Mammary epithelial cell (primary cell): ENCODE results near the gene MYO5A.

Experiments used
- CTCF ChIP-seq, 2 donors: IDR thresholded peaks in 1 of 2; conservative IDR thresholded peaks in 1 of 2; 2 replicates each; pipeline ENCODE4 v1.5.1; 2011 to 2012; ENCODE audit warnings: inconsistent platforms in 2 of 2, low read length in 2 of 2, mild to moderate bottlenecking in 2 of 2, control low read depth in 1 of 2, low read depth in 1 of 2; ENCODE audit not compliant: insufficient read depth in 1 of 2; ENCODE audit errors: extremely low read depth in 1 of 2
- EZH2 ChIP-seq: IDR thresholded peaks from 2 replicates; pipeline ENCODE4 v1.6.1; 2012; ENCODE audit warnings: low read length, inconsistent platforms, borderline replicate concordance

GRCh38 chr15:52309154-52309548 lies 219.5 kb downstream of the MYO5A start:
- TF ChIP-seq CTCF (conservative IDR thresholded peaks at IDR 0.05 in 1 of 2, IDR thresholded peaks at IDR 0.05 in 1 of 2; ENCODE audit: extremely low read depth in 1 of 2, insufficient read depth in 1 of 2, low read depth in 1 of 2, low read length in 2 of 2) = no peak
- TF ChIP-seq EZH2 = no peak
